Activated T-helper 1 cell treated with anti-CD3 and anti-CD28 coated beads, Interleukin-12 subunit alpha, Interleukin-12 subunit beta, Interleukin-2, Interleukin-4 antibody, amounts not matched to agents 30 ng/mL and 10 ng/mL and 1 ng/mL, durations not matched to agents 14 hours and 24 hours and 36 hours (primary cell): ENCODE results near the gene USP16. TPM values are rescaled to one million over a fixed set of nuclear protein-coding genes. Genes with fewer than 3 reads are reported as not detected.

Experiments used
- DNase-seq: peaks from one replicate; pipeline ENCODE4 v3.0.0; 2021; ENCODE audit warnings: low spot score
- H3K27ac Mint-ChIP-seq: one replicate; pipeline ENCODE4 v1.8.0; 2021; ENCODE audit warnings: mild to moderate bottlenecking, mixed read lengths
- H3K27me3 Mint-ChIP-seq: one replicate; pipeline ENCODE4 v1.8.0; 2022; ENCODE audit warnings: mild to moderate bottlenecking, moderate library complexity, mixed read lengths; ENCODE audit not compliant: insufficient read depth
- H3K36me3 Mint-ChIP-seq: one replicate; pipeline ENCODE4 v1.8.0; 2021; ENCODE audit warnings: low read depth, mixed read lengths
- H3K4me1 Mint-ChIP-seq: one replicate; pipeline ENCODE4 v1.8.0; 2021; ENCODE audit warnings: low read depth, mixed read lengths
- H3K4me3 Mint-ChIP-seq: one replicate; pipeline ENCODE4 v1.8.0; 2021; ENCODE audit warnings: mild to moderate bottlenecking, moderate library complexity, mixed read lengths
- H3K9me3 Mint-ChIP-seq: one replicate; pipeline ENCODE4 v1.8.0; 2021; ENCODE audit warnings: mixed read lengths
- intact Hi-C: fragments of 100-400 bp; cut with micrococcal nuclease; formaldehyde crosslinking; loops from one replicate; pipeline ENCODE4 v1.15.1; 2024
- total RNA-seq: library from RNA; stranded (reverse); gene quantifications from 2 replicates; pipeline ENCODE4 v1.2.3, GENCODE V29; 2022

The USP16 gene
- total RNA-seq, 1 donor from 2014 or later: 44.7 TPM

DNA sequence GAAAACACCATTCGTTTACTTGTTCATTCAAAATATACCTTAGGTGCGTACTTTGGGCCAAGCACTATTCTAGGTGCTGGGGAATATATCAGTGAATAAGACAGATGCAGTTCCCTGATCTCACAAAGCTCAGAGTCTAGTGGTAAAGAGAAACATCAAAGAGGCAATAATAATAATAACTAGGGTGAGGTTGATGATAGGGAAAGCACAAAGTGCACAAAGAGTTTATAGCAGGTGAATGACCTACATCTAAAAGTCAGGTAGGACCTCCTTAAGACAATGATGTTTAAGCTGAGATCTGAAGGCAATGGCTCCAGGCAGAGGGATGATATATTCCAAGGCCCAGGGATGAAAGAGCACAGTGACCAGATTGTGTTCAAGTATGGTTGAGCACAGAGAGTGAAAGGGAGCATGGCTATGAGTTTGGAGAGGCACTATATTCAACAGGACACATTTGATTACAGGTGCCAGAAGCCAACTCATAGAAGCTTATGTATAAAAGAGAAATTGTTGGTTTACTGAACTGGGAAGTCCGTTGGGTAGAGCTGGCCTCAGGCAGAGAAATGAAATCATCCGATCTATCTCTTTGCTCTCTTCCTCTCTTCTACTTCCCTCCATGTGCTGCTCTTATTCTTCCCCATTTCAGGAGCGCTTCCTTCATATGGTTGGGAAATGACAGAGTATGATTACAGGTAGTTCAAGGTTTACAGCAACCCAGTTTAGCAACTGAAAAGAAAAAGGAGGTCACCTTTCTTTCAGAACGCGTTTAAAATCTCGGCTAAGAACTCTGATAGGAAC lies 71.9 kb downstream of the USP16 start:
- Mint-ChIP-seq H3K4me1 (peaks cover 7% of the 10 kb centered on the region), H3K9me3 (no peaks in the 10 kb centered on the region), H3K27me3 (peaks cover 9% of the 10 kb centered on the region), H3K27ac (no peak overlapping the region), H3K4me3 (no peak overlapping the region), H3K36me3 (peaks cover 6% of the 10 kb centered on the region)
- intact Hi-C loops: no loop called here
- no peak for DNase-seq

DNA sequence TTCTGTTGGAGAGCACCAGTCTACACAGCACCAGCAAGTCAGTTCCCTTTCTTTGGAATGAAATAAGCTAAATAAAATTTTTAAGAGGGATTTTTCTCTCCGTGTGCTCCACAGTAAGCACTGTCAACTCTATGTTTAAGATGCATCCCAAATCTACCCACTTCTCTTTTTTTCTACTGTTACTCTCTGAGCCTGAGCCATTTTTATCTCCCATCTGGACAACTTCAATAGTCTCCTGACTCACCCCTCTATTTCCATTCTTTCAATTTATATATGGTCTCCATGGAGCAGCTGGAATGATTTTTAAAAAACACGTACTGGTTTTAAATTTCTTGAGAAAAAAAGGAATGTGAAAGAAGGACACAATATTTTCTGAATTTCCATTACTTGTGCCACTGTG lies 73.7 kb downstream of the USP16 start:
- no peak for DNase-seq
- Mint-ChIP-seq H3K27ac (no peak overlapping the region), H3K4me3 (no peak overlapping the region), H3K27me3 (peaks cover 9% of the 10 kb centered on the region), H3K9me3 (no peaks in the 10 kb centered on the region), H3K4me1 (no peaks in the 10 kb centered on the region), H3K36me3 (peaks cover 7% of the 10 kb centered on the region)
- intact Hi-C loops: no loop called here

DNA sequence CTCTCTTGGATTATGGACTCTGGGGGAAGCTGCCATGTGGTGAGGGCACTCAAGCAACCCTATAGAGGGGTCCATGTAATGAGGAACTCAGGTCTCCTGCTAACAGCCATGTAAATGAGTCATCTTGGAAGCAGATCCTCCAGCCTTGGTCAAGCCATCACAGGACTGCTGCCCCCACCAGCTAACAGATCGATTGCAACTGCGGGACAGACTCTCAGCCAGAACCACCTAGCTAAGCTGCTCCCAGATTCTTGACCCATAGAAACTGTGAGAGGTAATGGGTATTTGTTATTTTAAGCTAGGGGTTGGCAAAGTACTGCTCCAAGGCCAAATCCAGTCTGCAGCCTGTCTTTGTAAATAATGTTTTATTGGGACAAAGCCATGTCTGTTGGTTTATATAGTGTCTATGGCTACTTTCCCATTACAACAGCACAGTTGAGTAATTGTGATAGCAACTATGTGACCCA lies 78.4 kb downstream of the USP16 start:
- Mint-ChIP-seq H3K4me3 (no peak overlapping the region), H3K4me1 (peaks cover 5% of the 10 kb centered on the region), H3K27me3 (no peaks in the 10 kb centered on the region), H3K36me3 (peaks cover 4% of the 10 kb centered on the region), H3K27ac (no peak overlapping the region), H3K9me3 (no peaks in the 10 kb centered on the region)
- intact Hi-C loops: no loop called here
- DNase-seq: no peak

Other genes starting within 250 kb of the USP16 start
- 25.6 and 28.4 TPM in 2 replicates for gene LTN1, start 31.8 kb upstream of the USP16 start, total RNA-seq
- gene RWDD2B, start 5.3 kb upstream of the USP16 start, total RNA-seq: 11.0 and 11.1 TPM in 2 replicates
- gene CCT8, start 49.0 kb downstream of the USP16 start, total RNA-seq: 394 and 400 TPM in 2 replicates
- 3.8 and 4.2 TPM in 2 replicates for gene MAP3K7CL, start 106.0 kb downstream of the USP16 start, total RNA-seq